MM.1S (cell line): ENCODE results near the gene ADCY5.

Experiments
- DNase-seq: peaks from one replicate; pipeline ENCODE4 v3.0.0-alpha.2; 2015
- H2AFZ ChIP-seq: fragments of 300-600 bp; sonication (generic); 2 replicates; pipeline ENCODE4 v1.6.0; 2016; ENCODE audit warnings: antibody characterized with exemption, low read length
- H3F3A ChIP-seq: fragments of 300-600 bp; sonication (generic); 2 replicates; pipeline ENCODE4 v1.6.1; 2016; ENCODE audit warnings: mild to moderate bottlenecking, antibody characterized with exemption, low read length, moderate library complexity, mixed read lengths; ENCODE audit not compliant: insufficient read depth
- H3K27ac ChIP-seq: fragments of 300-600 bp; sonication (generic); 2 replicates; pipeline ENCODE4 v1.5.1; 2016; ENCODE audit warnings: mild to moderate bottlenecking, low read length
- H3K27me3 ChIP-seq: fragments of 300-600 bp; sonication (generic); replicated peaks from 2 replicates; pipeline ENCODE4 v1.6.0; 2016; ENCODE audit warnings: low read length; ENCODE audit not compliant: insufficient read depth
- H3K36me3 ChIP-seq: fragments of 300-600 bp; sonication (generic); replicated peaks from 2 replicates; pipeline ENCODE4 v1.6.1; 2016; ENCODE audit warnings: mild to moderate bottlenecking, low read length, mixed read lengths; ENCODE audit not compliant: insufficient read depth
- H3K4me1 ChIP-seq: fragments of 300-600 bp; sonication (generic); 2 replicates; pipeline ENCODE4 v1.6.1; 2016; ENCODE audit warnings: low read length, mixed read lengths
- H3K4me2 ChIP-seq: fragments of 300-600 bp; sonication (generic); 2 replicates; pipeline ENCODE4 v1.6.0; 2016; ENCODE audit warnings: low read depth, low read length
- H3K4me3 ChIP-seq: fragments of 300-600 bp; sonication (generic); 2 replicates; pipeline ENCODE4 v1.5.1; 2016; ENCODE audit warnings: low read length, mixed read lengths
- H3K79me2 ChIP-seq: fragments of 300-600 bp; sonication (generic); 2 replicates; pipeline ENCODE4 v1.6.1; 2016; ENCODE audit warnings: mixed run types, low read length, mixed read lengths
- H3K9ac ChIP-seq: fragments of 300-600 bp; sonication (generic); 2 replicates; pipeline ENCODE4 v1.6.1; 2016; ENCODE audit warnings: low read length, mixed read lengths
- H3K9me2 ChIP-seq: fragments of 300-600 bp; sonication (generic); replicated peaks from 2 replicates; pipeline ENCODE4 v1.6.1; 2016; ENCODE audit warnings: mild to moderate bottlenecking, low read length, mixed read lengths; ENCODE audit not compliant: insufficient read depth
- H3K9me3 ChIP-seq: fragments of 300-600 bp; sonication (generic); replicated peaks from 2 replicates; pipeline ENCODE4 v1.6.1; 2016; ENCODE audit warnings: mild to moderate bottlenecking, low read length, mixed read lengths; ENCODE audit not compliant: insufficient read depth
- H4K20me1 ChIP-seq: fragments of 300-600 bp; sonication (generic); 2 replicates; pipeline ENCODE4 v1.6.1; 2016; ENCODE audit warnings: mild to moderate bottlenecking, low read length, moderate library complexity, mixed read lengths; ENCODE audit not compliant: insufficient read depth
- EZH2 ChIP-seq: fragments of 300-600 bp; sonication (generic); optimal IDR thresholded peaks from 2 replicates; pipeline ENCODE3; 2017; ENCODE audit warnings: low read depth, mild to moderate bottlenecking, antibody characterized with exemption, low read length, mixed read lengths
- EZH2phosphoT487 ChIP-seq: fragments of 300-600 bp; sonication (generic); IDR thresholded peaks from 2 replicates; pipeline ENCODE4 v1.6.1; 2018; ENCODE audit warnings: antibody characterized with exemption, low read length
- TF ChIP-seq, protein P1 (sequence below): fragments of 300-600 bp; sonication (generic); IDR thresholded peaks from 2 replicates; pipeline ENCODE4 v1.5.1; 2016; ENCODE audit warnings: antibody characterized with exemption, low read length, mixed read lengths

The ADCY5 gene

DNA sequence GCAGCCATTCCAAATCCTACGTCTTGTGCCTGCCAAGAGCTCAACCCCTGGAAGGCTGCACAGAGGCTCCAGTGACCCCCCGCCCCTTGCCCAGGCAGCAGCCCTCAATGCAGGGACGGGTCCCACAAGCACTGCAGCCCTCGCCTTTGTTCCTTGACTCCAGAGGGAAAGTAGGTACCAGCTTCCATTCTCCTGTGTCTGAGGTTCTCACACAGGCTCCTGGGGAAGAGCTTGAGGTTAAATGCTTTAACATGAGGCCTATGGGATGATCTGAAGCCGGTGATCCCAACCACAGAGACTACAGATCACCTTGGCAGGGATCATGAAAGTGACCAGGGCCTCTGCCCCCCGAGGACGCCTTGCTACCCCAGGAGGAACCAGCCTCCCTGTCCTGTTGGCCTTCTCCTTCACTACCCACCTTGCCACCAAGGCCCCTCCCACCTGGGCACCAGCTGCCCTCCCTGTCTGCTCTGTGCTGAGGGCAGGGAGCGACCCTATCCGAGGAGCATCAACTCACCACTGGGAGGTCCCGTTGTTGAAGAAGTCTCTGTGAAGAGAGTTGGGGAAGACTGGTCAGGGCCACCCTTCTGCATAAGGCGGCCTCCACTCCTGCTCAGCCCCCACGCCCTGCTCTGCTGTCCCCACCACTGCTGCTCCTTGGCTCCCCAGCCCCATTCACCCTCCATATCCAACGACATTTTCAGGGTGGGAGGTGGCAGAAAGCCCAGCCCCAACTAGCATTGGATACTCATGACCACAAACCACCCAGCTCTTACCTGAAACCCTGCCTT lies 151.9 kb downstream of the ADCY5 start:
- H3K79me2 ChIP-seq, result no peaks in the 10 kb centered on the region
- H3K4me1 ChIP-seq, result no peaks in the 10 kb centered on the region
- no peak overlapping the region for H3K4me2 ChIP-seq
- H3K9ac ChIP-seq, result no peak overlapping the region
- no peak overlapping the region for H2AFZ ChIP-seq
- H4K20me1 ChIP-seq, result no peaks in the 10 kb centered on the region
- no peak overlapping the region for H3K4me3 ChIP-seq
- H3K27ac ChIP-seq, result no peak overlapping the region
- H3K9me2 ChIP-seq, result no peaks in the 10 kb centered on the region
- no peaks in the 10 kb centered on the region for H3K36me3 ChIP-seq
- DNase-seq, result no peak
- H3K9me3 ChIP-seq, result no peaks in the 10 kb centered on the region
- no peak for TF ChIP-seq EZH2
- no peak for TF ChIP-seq EZH2phosphoT487
- TF ChIP-seq, protein P1, sequence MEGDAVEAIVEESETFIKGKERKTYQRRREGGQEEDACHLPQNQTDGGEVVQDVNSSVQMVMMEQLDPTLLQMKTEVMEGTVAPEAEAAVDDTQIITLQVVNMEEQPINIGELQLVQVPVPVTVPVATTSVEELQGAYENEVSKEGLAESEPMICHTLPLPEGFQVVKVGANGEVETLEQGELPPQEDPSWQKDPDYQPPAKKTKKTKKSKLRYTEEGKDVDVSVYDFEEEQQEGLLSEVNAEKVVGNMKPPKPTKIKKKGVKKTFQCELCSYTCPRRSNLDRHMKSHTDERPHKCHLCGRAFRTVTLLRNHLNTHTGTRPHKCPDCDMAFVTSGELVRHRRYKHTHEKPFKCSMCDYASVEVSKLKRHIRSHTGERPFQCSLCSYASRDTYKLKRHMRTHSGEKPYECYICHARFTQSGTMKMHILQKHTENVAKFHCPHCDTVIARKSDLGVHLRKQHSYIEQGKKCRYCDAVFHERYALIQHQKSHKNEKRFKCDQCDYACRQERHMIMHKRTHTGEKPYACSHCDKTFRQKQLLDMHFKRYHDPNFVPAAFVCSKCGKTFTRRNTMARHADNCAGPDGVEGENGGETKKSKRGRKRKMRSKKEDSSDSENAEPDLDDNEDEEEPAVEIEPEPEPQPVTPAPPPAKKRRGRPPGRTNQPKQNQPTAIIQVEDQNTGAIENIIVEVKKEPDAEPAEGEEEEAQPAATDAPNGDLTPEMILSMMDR, result no peak
- H3K27me3 ChIP-seq, result no peaks in the 10 kb centered on the region
- no peaks in the 10 kb centered on the region for H3F3A ChIP-seq

DNA sequence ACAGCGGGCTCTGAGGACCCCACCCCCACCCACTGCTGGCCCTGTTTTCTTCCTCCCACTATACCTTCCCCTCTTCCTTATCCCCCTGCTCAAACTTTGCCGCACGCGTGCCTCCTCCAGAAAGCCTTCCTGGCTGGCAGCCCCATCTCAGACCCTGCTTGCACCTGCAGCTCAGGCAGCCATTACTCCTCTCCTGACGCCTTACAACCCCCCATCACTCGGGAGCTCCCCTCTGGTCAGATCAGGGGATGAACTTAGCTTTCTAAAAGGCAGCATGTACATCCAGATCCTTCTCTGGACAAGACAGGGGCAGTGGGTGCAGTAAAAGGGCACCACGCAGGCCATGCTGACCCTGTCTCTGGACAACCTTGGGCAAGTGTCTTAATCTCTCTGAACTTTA lies 152.6 kb downstream of the ADCY5 start:
- Histone ChIP-seq H3K27ac (no peak overlapping the region), H3F3A (no peaks in the 10 kb centered on the region), H3K4me1 (no peaks in the 10 kb centered on the region), H3K4me2 (no peak overlapping the region), H3K27me3 (0 out of 2 replicates have a peak, but pooled peaks cover 7% of the 10 kb centered on the region), H3K9ac (no peak overlapping the region), H3K4me3 (no peak overlapping the region), H2AFZ (no peak overlapping the region), H4K20me1 (no peaks in the 10 kb centered on the region), H3K9me3 (no peaks in the 10 kb centered on the region), H3K9me2 (no peaks in the 10 kb centered on the region), H3K36me3 (no peaks in the 10 kb centered on the region), H3K79me2 (no peaks in the 10 kb centered on the region)
- DNase-seq, result no peak
- TF ChIP-seq, protein P1, result no peak
- TF ChIP-seq EZH2, result no peak
- no peak for TF ChIP-seq EZH2phosphoT487

DNA sequence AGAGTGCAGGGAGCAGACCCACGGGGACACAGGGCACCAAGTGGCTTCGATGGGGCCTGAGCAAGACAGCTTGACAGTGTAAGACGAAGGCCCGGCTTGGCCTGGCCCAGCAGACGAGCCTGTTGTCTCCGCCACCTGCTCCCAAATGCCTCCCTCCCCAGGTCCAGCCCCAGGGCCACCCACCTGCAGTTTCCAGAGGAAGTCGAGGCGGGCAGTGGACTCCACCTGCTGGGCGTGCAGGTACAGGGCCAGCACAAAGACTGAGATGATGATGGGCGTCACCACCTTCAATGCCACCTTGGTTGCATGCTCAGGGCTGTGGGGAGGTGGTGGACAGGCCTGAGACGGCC lies 153.0 kb downstream of the ADCY5 start:
- no peak overlapping the region for H3K4me3 ChIP-seq
- H2AFZ ChIP-seq, result no peak overlapping the region
- H3K9me3 ChIP-seq, result no peaks in the 10 kb centered on the region
- no peaks in the 10 kb centered on the region for H3K4me1 ChIP-seq
- H3K9me2 ChIP-seq, result no peaks in the 10 kb centered on the region
- DNase-seq, result no peak
- H3F3A ChIP-seq, result no peaks in the 10 kb centered on the region
- no peaks in the 10 kb centered on the region for H3K36me3 ChIP-seq
- no peaks in the 10 kb centered on the region for H3K79me2 ChIP-seq
- H4K20me1 ChIP-seq, result no peaks in the 10 kb centered on the region
- TF ChIP-seq EZH2phosphoT487, result no peak
- TF ChIP-seq EZH2, result no peak
- TF ChIP-seq, protein P1, result no peak
- no peak overlapping the region for H3K27ac ChIP-seq
- H3K4me2 ChIP-seq, result no peak overlapping the region
- H3K27me3 ChIP-seq, result 0 out of 2 replicates have a peak, but pooled peaks cover 8% of the 10 kb centered on the region
- no peak overlapping the region for H3K9ac ChIP-seq
